ENCODE data around the gene PRAC2.
A peak's percentile ranks its signal among the peaks of the same experiment; 100 is the strongest.

Gene PRAC2

DNA sequence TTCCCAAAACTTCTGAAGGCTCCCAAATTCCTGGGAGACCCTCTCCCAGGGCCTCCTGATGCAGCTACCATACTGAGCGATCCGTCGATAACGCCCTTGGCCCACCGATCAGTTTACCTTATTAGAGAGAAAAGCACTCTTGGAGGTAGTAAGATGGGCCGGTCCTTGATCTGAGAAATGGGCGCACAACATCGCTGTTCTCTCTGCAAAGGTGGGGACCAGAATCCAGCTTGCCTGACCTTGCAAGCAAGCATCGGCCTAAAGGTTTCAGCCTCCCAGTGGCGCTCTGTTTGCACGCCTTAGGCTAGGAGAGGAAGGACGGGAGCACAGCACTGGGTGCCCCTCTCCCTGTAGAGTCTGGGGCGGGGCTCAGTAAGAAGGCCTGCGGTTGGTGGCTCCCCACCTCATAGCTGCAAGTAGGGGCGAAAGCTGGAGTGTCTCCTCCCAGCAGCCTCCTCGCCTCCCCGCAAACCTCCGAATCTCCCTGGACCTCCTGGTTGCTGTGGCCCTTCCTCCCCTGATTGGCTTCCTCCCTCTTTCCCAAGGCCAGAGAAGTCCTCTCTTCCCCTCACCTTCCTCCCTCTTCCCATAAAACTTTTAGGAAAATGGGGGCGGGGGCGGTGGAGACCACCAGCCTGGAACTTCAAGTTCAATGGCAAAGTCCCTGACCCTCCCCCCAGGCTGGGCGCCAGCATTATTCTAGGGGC lies 631 bp upstream of the PRAC2 start, which contains the start of gene PRAC1:
Gene PRAC1 (minus strand): TSS at position 318 of the 707 bp plus-strand sequence. CDS start 126 bp downstream, at position 192.
- H3K4me1 ChIP-seq (ENCODE audit: insufficient read depth, low read length): peaks cover 30% of the 10 kb centered on the region
- peaks cover 94 to 99% of the 10 kb centered on the region in 2 donors for H3K27me3 ChIP-seq (ENCODE audit: control insufficient read depth in 1 of 2, insufficient read depth in 2 of 2, low read length in 2 of 2)
- no peak within 1 kb of the TSS for H3K27ac ChIP-seq (ENCODE audit: low read depth, low read length)
- no peaks in the 10 kb centered on the region for H3K9me3 ChIP-seq (ENCODE audit: low read length)
- no peak within 1 kb of the TSS for H3K9ac ChIP-seq (ENCODE audit: low read length)
- H3K36me3 ChIP-seq (ENCODE audit: insufficient read depth, low read length): no peaks in the 10 kb centered on the region
- no peak within 1 kb of the TSS for H3K4me3 ChIP-seq (ENCODE audit: low read depth in 1 of 2, low read length in 2 of 2)

- Histone ChIP-seq H3K4me3 (ENCODE audit: low read depth in 1 of 2, low read length in 2 of 2) (no peak overlapping the region), H3K27ac (ENCODE audit: low read depth, low read length) (no peak overlapping the region), H3K4me1 (ENCODE audit: insufficient read depth, low read length) (peaks cover 29% of the 10 kb centered on the region), H3K9me3 (ENCODE audit: low read length) (no peaks in the 10 kb centered on the region), H3K27me3 (ENCODE audit: control insufficient read depth in 1 of 2, insufficient read depth in 2 of 2, low read length in 2 of 2) (peaks cover 94 to 99% of the 10 kb centered on the region in 2 donors), H3K9ac (ENCODE audit: low read length) (no peak overlapping the region), H3K36me3 (ENCODE audit: insufficient read depth, low read length) (no peaks in the 10 kb centered on the region)
These were observed 652 bp downstream of the PRAC2 start for GRCh38 chr17:48723423-48724250.

- peaks cover 93 to 99% of the 10 kb centered on the region in 2 donors for H3K27me3 ChIP-seq (ENCODE audit: control insufficient read depth in 1 of 2, insufficient read depth in 2 of 2, low read length in 2 of 2)
- H3K27ac ChIP-seq (ENCODE audit: low read depth, low read length): no peak overlapping the region
- no peaks in the 10 kb centered on the region for H3K9me3 ChIP-seq (ENCODE audit: low read length)
- no peak overlapping the region for H3K9ac ChIP-seq (ENCODE audit: low read length)
- H3K4me3 ChIP-seq (ENCODE audit: low read depth in 1 of 2, low read length in 2 of 2): peak overlapping the region in 1 of 2 donors; percentile 7
- peaks cover 29% of the 10 kb centered on the region for H3K4me1 ChIP-seq (ENCODE audit: insufficient read depth, low read length)
- no peaks in the 10 kb centered on the region for H3K36me3 ChIP-seq (ENCODE audit: insufficient read depth, low read length)
These were observed 1.4 kb downstream of the PRAC2 start for GRCh38 chr17:48724251-48725003.

GRCh38 chr17:48725004-48725287 lies 2.0 kb downstream of the PRAC2 start:
- peak overlapping the region in 1 of 2 donors; percentile 7 for H3K4me3 ChIP-seq (ENCODE audit: low read depth in 1 of 2, low read length in 2 of 2)
- no peaks in the 10 kb centered on the region for H3K36me3 ChIP-seq (ENCODE audit: insufficient read depth, low read length)
- H3K27ac ChIP-seq (ENCODE audit: low read depth, low read length): no peak overlapping the region
- H3K9me3 ChIP-seq (ENCODE audit: low read length): no peaks in the 10 kb centered on the region
- peaks cover 93 to 99% of the 10 kb centered on the region in 2 donors for H3K27me3 ChIP-seq (ENCODE audit: control insufficient read depth in 1 of 2, insufficient read depth in 2 of 2, low read length in 2 of 2)
- H3K4me1 ChIP-seq (ENCODE audit: insufficient read depth, low read length): peaks cover 29% of the 10 kb centered on the region
- H3K9ac ChIP-seq (ENCODE audit: low read length): no peak overlapping the region

DNA sequence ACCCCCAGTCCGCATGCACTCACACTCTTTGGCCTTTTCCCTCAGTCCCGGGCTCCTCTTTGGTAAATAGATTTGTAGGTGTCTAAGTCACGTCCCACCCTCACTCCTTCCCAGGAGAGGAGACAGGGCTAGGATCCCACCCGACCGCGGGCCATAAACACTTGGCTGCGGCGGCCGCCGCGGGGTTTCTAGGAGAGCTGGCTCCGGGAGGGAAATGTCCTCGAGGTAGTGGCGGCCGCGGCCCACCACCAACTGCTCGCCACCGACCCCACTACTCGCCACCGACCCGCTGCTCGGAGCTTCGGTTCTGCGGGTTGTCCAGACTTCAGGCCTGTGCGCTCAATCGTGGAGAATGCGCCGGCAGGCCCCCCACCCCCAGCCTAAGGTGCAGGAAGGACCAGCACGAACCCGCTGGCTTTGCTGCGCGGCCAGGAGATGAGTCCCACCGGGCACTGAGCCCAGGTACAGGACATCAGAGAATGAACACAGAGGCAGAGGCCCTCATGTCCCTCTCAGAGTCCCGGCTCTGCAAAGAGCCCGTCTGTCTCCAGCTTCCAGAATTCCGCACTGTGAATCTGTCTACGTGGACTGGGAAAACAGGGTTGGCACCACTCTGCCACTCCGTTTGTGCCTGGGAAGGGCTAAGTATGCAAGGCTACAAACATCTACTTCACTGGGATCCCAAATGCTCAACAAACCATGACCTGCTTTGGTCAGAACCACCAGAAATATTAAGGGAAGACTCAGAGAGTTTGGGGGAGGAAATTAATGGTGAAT lies 2.5 kb downstream of the PRAC2 start:
- peaks cover 29% of the 10 kb centered on the region for H3K4me1 ChIP-seq (ENCODE audit: insufficient read depth, low read length)
- peak overlapping the region in 1 of 2 donors; percentile 7 for H3K4me3 ChIP-seq (ENCODE audit: low read depth in 1 of 2, low read length in 2 of 2)
- no peaks in the 10 kb centered on the region for H3K36me3 ChIP-seq (ENCODE audit: insufficient read depth, low read length)
- no peak overlapping the region for H3K9ac ChIP-seq (ENCODE audit: low read length)
- H3K9me3 ChIP-seq (ENCODE audit: low read length): no peaks in the 10 kb centered on the region
- peaks cover 93 to 99% of the 10 kb centered on the region in 2 donors for H3K27me3 ChIP-seq (ENCODE audit: control insufficient read depth in 1 of 2, insufficient read depth in 2 of 2, low read length in 2 of 2)
- H3K27ac ChIP-seq (ENCODE audit: low read depth, low read length): no peak overlapping the region

DNA sequence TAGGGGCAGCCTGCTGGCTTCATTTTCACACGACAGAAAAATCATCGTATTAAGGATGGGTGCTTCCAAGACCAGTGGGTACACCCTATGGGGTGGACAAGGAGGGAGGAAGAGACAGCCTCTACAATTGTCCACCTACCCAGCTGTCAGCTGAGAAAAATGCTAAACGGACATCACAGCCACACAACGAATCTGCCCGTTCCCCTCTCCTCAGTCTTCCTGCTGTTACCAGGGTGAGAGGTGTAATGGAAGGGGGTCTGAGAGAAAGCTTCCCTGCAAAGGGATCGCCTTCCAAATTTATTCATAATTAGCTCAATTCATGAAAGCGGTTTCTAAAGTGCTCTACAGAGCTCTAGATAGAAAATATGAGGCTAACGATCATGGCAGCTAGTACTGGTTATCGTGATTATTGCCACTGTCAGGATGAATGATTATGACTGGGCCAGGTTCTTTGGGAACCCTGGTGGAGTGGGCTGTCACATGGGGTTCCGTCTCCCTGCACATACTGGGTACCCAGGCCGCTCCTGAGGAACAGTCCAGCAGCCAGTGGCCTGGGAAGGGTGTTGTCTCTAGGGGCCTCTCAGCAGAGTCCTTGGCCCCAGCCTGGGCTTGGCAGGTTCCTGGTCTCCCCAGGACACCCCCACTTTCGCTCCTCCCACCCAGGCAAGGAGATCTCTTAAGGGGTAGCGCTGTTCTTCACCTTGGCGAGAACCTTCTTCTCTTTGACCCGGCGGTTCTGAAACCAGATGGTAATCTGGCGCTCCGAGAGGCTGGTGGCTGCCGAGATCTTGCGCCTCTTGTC lies 3.3 kb downstream of the PRAC2 start:
- Histone ChIP-seq H3K36me3 (ENCODE audit: insufficient read depth, low read length) (no peaks in the 10 kb centered on the region), H3K27me3 (ENCODE audit: control insufficient read depth in 1 of 2, insufficient read depth in 2 of 2, low read length in 2 of 2) (peaks cover 90 to 99% of the 10 kb centered on the region in 2 donors), H3K4me1 (ENCODE audit: insufficient read depth, low read length) (peaks cover 29% of the 10 kb centered on the region), H3K27ac (ENCODE audit: low read depth, low read length) (no peak overlapping the region), H3K9ac (ENCODE audit: low read length) (no peak overlapping the region), H3K4me3 (ENCODE audit: low read depth in 1 of 2, low read length in 2 of 2) (no peak overlapping the region), H3K9me3 (ENCODE audit: low read length) (no peaks in the 10 kb centered on the region)

DNA sequence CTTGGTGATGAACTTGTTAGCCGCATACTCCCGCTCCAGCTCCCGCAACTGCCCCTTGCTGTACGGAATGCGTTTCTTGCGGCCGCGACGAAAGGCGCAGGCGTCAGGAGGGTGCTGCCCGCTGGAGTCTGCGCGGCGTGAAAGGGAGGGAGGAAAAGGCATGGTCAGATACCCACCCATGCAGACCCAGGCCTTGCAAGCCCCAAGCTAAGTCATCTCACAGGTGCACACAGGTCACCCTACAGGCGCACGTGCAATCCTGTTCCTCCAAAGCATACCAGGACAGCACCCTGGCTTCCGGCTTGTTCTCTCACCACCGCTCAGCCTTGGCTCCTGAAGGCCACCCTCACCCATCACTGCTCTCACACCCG lies 3.9 kb downstream of the PRAC2 start:
- no peaks in the 10 kb centered on the region for H3K9me3 ChIP-seq (ENCODE audit: low read length)
- peaks cover 29% of the 10 kb centered on the region for H3K4me1 ChIP-seq (ENCODE audit: insufficient read depth, low read length)
- peaks cover 92 to 100% of the 10 kb centered on the region in 2 donors for H3K27me3 ChIP-seq (ENCODE audit: control insufficient read depth in 1 of 2, insufficient read depth in 2 of 2, low read length in 2 of 2)
- no peak overlapping the region for H3K9ac ChIP-seq (ENCODE audit: low read length)
- no peak overlapping the region for H3K27ac ChIP-seq (ENCODE audit: low read depth, low read length)
- no peaks in the 10 kb centered on the region for H3K36me3 ChIP-seq (ENCODE audit: insufficient read depth, low read length)
- H3K4me3 ChIP-seq (ENCODE audit: low read depth in 1 of 2, low read length in 2 of 2): no peak overlapping the region

DNA sequence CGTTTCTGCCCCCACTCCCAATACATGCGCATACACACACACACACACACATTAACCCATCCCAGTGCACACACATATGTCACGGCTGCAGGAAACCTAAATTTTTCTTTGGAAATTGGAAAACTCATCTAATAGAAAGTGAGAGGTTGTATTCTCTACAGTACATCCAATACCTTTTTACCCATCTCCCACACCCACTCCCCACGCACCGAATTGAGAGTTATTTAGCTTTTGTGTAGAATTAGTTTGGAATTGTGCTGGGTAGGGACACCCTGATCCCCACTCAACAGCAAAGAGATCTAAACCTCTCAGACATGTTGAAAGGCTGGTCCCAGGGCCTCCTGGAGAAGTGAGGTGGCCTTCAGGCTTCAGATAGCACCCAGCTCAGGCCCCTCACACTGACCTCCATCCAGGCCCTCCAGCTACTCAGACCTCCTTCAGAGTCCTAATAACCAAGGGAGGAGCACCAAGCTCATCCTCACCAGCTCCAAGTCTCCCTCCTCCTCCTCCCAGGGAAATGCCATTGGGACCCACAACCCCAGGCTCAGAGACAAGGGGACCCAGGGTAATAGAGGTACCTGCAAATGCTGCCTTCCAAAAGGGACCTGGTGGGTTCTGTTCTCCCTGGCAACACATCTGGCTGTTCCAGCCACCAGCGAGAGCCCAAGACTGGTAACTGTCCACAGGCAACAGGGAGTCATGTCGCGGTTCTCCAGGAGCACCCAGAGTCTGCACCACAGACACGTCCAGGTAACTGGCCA lies 4.6 kb downstream of the PRAC2 start:
- no peak overlapping the region for H3K27ac ChIP-seq (ENCODE audit: low read depth, low read length)
- no peak overlapping the region for H3K4me3 ChIP-seq (ENCODE audit: low read depth in 1 of 2, low read length in 2 of 2)
- no peaks in the 10 kb centered on the region for H3K9me3 ChIP-seq (ENCODE audit: low read length)
- H3K9ac ChIP-seq (ENCODE audit: low read length): no peak overlapping the region
- peaks cover 91 to 100% of the 10 kb centered on the region in 2 donors for H3K27me3 ChIP-seq (ENCODE audit: control insufficient read depth in 1 of 2, insufficient read depth in 2 of 2, low read length in 2 of 2)
- H3K4me1 ChIP-seq (ENCODE audit: insufficient read depth, low read length): peaks cover 29% of the 10 kb centered on the region
- H3K36me3 ChIP-seq (ENCODE audit: insufficient read depth, low read length): no peaks in the 10 kb centered on the region

DNA sequence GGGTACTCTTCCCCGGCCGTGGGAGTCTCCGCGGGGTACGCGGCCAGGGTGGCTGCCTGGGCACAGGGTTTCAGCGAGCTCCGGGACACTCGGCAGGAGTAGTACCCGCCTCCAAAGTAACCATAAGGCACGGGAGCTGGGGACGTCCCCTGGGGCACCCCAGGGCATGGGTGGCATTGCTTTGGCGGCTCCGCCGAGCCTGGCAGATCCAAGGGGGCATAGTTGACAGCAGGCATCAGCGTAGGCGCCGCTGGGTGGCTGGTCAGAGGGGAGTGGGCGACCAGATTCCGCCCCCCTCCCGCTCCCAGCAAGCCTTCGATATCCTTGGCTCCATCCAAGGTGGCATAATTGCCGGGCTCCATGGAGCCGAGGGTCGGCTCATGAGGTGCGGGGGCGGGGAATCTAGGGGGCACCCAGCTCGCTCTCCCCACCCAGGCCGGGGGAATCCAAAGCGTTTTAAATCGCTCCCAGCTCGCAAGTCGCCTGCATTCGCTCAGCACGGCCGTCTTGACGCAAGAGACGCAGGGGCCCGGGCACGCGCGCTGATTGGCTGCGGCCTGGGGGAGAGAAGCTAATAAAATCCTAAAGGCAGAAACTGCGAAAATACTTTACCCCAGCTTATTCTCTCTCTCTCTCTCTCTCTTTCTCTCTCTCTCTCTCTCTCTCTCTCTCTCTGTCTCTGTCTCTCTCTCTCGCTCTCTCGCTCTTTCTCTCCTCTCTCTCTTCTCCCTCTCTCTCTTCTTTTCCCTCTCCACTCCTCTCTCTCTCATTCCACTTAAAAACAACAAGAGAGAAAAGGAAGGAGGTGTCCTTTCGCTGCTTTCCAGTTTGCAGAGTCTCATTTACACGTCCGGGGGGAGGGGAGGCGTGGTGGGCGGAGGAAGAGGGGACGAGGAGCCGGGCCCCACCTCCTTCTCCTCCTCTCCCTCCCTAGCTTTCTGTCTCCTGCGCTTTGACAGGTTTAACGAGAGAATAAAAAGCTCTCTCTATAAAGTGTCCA lies 5.5 kb downstream of the PRAC2 start, which contains the start of gene HOXB13:
Gene HOXB13 (minus strand): TSS at position 519 of the 1,000 bp plus-strand sequence. CDS start 157 bp downstream, at position 362.
- Histone ChIP-seq H3K27ac (ENCODE audit: low read depth, low read length) (no peak within 1 kb of the TSS), H3K27me3 (ENCODE audit: control insufficient read depth in 1 of 2, insufficient read depth in 2 of 2, low read length in 2 of 2) (peaks cover 91 to 100% of the 10 kb centered on the region in 2 donors), H3K4me1 (ENCODE audit: insufficient read depth, low read length) (peaks cover 30% of the 10 kb centered on the region), H3K4me3 (ENCODE audit: low read depth in 1 of 2, low read length in 2 of 2) (peak within 1 kb of the TSS in 1 of 2 donors; percentile 45), H3K9ac (ENCODE audit: low read length) (no peak within 1 kb of the TSS), H3K9me3 (ENCODE audit: low read length) (no peaks in the 10 kb centered on the region), H3K36me3 (ENCODE audit: insufficient read depth, low read length) (no peaks in the 10 kb centered on the region)
